ENCODE measurements around the gene MACROD2.

MACROD2 gene

DNA sequence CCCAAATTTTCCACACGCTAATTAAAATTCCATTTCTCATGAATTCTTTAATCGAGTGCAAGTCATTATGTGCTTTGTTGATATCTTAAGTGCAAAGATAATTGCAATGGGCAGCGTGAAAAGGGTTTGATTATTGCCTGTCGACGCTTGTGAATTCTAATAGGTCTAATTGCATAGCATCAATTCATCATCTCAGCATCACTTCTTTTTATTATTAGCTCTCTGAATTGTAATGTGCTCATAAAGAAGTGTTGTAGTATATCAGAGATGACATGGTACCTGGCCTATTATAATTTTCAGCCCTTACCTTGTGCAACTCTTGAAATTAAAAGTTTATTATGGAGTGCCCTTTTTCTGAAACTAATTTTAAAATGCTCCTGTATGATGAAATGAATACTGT lies 1208.9 kb downstream of the MACROD2 start:
- no peak for DNase-seq

DNA sequence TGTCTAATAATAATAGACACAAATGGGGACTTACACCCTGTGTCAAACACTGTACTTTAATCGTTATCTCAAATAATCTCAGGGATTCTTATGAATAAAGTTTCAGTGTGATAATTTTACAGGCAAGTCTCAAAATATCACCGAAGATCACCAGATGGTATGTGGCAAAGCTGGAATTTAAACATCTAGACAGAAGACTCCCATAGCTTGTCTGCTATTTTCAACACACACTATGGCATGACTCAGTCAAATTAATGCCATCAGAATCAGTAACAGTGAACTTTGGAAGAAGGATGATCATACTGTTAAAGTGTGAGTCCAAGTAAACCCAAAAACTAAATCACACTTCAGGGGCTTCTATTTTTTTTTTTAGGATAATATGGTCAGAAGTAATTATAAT lies 1209.7 kb downstream of the MACROD2 start:
- no peak for DNase-seq

DNA sequence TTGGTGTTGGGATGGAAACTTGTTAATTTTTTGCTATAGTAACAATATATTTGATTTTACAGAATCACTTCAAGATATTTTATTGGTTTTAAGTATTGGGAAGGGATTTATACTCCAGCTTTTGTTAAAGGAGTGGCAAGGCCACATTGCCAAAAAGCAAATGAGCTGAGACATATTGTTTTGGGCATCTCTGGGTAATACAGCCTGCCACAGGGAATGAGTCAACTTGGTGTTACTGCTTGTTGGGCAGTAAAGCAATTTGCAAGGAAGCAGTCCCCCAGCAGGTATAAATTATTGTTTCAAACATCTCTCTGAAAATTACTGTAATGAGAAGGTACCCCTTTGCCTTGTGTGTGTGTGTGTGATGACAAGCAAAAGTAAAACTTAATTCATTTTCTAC lies 1210.4 kb downstream of the MACROD2 start:
- DNase-seq, result no peak

DNA sequence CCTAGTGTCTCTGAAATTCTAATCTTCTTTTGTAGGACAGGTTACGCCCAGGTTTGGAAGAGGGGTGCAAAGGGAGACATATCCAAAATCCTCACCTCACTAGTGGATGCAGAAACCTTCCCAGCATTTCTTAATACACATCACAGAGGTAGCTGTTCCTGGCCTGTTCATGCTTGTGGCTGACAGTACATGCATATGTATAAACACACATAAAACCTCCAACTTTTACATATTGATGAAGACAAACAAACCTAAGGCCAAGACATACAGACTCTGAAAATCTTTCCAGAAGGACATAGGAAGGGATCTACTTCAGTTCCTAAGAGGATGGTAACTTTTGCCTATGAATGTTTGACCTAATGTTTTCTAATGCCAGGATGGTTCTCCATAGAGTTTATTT lies 1214.2 kb downstream of the MACROD2 start:
- DNase-seq, result no peak

DNA sequence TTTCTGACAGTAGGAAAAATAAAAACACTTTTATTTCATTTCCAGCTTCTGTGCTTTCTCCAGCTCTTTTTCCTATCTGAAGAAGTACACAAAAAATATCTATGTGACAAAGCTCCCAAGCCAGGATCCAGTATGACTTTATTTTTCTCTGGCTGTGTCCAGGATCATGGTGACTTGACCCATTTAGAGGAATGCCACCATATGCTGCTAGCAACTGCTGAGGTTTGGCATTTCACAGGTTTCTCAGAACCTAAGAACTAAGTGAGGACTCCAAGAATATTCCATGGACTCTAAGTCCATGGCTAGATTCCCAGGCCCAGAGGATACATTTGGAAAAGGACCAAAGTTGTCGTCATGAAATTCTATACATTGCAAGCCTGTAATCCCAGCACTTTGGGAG lies 1218.7 kb downstream of the MACROD2 start:
- no peak for DNase-seq

DNA sequence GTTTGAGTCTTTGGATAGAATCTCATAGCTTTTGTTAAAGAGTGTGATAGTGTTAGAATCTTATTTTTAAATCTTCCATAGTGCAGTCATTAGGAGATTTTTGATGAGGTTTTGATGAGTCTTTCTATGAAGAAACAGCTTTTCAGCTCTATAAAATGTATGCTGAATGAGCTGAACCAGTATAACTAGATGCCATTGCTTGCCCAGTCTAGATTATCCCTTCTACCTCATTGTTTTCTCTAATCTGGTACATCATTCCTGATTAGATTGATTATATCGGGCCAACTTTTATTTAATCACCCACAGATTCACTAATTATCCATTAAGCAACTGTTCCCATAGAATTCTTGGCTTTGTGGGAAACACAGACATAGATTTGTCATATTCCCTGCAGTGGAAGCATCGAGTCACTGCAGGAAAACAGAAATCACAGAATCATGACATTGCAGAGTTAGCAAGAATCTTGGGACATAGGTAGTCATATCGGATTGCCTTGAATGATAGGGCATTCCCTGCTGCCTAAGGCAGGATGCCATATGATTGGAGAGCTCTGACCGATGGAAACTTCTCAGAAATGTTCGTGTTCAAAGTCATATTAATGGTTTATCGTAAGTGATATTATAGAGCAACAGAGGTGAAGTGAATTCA lies 1224.8 kb downstream of the MACROD2 start:
- DNase-seq, result no peak

DNA sequence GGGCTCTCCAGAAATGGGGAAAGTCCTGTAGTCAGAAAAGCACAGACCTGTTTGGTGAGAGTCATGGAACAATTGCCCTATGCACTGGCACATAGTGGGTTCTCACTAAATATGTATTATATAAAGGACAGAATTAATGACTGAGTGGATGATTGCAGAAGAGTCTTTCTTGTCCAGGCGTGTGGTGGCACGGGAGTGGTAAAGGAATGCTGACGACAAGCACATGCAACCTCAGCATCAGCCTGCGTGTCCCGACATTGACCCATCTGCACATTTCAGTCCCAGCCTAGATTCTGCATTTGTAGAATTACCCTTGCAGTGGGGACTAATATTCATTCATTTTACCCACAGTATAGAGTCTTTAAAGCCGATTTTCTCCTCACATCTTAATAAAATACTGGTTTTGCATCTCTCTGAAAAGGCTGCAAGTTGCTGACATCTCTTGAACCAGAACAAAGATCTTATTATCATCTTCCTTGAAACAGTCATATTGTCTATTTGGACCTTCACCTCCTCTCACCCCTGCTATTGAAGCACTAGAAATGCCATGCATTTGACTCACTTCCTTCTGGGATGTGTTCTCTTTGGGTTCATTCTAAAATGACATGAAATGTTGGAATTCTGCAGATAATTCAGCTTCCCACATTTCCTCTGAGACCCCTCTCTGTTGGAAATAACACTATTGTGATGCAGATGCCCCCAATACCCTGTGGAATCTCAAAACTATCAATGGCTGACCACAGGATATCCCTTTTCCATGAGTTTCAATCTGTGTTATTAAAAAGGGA lies 1225.7 kb downstream of the MACROD2 start:
- no peak for DNase-seq

DNA sequence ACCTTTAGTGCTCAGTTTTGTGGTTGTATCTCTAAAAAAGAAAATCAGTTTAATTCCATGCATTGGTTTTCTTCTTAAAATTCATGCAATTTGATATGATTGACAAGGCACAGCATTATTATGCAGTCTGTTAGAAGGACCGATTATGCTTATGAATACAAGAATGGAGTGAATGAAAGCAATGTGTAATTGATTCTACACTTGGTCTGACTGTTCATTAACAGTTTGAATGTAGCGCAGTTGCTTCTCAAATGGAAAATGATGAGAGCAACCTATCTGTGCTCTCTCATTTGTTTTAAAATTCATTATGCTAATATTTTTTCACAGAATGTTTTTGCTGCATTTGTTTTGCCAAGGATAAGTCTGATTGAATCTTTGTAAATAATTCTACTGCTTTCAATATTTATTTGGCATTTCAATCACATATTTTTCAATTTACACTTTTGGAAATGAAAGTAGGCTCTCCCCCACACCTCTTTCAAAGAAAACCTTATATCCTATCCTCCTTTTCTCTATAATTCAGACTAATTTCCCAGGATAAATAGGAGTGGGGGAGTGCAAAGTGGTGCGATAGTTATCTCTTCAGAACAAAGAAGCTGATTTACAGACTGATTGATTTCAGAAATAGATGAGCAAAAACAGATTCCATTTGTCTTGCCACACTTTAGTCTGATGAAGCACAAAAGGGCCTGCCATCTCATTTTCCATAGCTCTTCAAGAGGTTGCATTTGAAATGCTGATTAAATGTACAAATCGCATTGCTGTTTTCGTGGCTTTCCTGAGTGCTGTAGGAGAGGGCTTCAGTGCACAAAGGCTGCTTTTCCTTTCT lies 1227.4 kb downstream of the MACROD2 start:
- no peak for DNase-seq

DNA sequence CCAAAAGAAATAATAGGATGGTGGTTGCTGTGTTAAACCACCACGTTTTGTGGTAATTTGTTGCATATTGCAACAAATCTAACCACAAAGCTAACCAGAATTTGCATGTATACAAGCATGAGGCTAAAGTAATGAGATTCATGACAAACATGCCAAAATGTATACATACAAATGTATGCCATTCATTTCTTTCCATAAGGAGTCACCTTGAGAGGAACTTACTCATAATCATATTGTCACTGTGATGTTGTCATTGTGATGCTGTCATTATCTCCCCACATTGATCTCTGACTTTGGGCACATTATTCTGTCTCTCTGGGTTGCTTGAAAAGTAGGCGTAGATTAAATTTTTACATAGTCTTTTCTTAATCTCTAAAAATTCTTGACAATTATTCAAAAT lies 1228.9 kb downstream of the MACROD2 start:
- DNase-seq, result no peak

DNA sequence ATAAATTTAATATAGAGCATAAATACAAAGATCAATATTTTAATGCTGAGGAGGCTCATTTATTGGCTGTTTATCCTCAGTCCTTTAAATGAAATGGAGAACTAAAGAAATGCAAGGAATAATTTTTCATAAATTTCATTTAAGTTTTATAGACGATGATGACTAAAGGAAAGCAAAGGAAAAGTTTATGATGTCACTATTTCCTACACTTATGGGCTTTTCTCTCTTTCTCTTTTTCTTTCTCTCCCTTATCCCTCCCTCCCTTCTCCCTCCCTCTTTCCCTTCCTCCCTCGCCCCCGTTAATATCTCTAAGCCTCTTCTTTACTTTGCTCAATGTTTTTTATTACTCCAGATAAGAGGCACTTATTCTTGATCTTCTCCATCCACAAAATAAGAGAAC lies 1231.8 kb downstream of the MACROD2 start:
- DNase-seq, result no peak

DNA sequence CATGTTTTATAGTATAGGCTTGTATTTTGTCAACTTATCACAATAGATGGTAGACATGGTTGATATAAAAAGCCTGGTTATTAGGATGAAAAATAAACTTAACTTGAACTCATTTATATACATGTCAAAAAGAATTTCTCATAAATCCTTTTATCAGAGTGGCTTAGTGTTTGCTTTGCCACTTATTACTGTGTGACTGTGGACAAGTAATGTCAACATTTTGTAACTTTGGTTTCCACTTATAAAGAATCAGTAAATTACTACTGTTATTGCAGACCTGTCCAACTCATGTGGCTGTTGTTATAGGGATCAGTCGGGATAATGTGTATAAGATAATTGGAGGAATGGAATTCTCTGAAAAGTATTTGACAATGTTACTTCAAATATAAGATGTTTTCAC lies 1236.9 kb downstream of the MACROD2 start:
- no peak for DNase-seq

DNA sequence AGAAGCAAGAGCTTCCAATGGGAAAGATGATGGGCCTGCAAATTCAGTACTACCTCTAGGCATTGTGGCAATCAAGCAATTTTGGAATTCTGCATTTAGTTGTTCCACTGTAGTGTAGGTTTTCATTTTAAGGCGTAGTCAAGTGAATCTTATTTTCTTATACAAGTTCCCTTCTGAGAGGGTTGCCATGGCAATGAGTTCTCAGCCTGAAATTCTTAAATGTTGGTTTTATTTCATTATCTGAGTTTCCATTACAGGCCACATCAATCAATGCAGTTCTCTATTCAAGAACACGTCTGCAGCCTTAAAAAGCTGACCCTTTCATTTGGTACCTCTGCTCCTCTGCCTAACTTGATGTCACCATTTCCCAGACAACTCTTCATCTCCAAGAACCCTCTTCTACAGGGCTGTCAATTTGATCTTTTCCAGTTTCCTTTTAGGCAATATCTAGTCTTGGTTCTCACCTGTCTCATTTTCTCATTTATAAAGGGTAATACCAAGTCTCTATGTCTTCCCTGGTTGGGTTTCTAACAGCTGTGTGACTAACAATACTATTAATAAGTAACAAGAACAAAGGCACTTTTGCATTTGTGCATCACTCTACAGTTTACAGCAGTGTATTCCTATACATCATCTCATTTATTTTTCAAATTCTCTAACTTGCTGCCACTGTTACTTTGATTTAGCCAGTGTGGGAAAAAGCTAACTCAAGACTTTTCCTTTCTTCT lies 1240.3 kb downstream of the MACROD2 start:
- no peak for DNase-seq

DNA sequence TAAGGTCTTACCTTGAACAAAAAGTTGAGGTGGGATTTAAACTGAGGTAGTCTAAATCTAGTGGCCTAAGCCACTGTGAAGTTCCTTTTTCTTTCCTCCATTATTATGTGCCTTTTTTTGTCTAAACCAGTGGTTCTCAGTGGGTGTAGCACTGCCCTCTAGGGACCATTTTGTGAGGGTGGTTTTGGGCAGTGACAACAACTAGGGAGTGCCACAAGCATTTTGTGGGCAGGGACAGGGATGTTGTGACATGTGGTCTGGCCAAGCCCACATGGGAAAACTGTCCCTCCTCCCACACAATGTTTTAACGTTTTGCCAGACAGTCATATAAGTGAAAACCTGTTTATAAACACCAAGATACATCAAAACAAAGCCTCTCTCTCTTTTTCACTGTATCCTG lies 1241.5 kb downstream of the MACROD2 start:
- DNase-seq, result peak; percentile 13

DNA sequence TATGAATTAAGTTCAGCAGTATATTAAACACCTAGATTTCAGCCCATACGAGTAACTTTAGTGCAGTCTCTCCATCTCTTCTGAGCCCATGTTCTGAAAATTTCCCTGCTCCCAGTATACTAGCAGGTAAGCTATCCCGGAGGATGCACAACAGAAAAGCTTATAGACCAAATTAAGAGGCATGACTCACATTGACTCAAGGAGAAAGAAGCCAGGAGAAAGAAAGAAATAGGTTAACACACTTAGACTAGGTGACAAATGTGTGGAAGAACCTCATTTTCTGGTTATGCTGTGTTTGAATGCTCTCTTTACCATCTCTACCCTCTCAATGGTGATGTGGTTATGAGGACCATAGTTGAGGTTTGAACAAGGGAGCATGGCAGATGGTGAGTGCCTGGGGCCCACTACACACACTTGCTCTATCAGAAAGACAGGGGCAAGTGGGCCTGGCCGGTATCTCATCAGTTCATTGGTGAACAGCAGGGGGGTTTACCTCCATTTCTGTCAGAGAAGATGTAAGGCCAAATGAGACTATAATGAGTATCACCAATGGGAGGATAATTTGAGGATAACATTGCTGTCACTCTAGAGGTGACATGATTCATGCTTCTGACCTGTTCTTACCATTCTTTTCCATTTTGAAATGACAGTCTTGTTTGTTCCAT lies 1244.4 kb downstream of the MACROD2 start:
- DNase-seq, result no peak

DNA sequence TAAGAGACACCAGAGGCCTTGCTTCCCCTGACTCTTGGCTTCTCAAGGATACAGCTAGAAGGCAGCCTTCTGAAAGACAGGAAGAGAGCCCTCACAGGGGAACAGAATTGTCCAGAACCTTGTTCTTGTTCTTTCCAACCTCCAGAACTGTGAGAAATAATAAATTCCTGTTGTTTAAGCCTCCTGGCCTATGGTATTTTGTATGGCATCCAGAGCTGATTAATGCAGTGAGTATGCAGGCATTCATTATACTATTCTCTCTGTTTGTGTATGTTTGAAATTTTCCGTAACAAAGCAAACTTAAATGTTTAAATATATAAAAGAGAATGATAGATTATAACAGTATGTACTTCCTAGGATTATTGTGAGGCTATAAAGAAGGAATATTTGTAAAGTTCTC lies 1245.5 kb downstream of the MACROD2 start:
- no peak for DNase-seq

DNA sequence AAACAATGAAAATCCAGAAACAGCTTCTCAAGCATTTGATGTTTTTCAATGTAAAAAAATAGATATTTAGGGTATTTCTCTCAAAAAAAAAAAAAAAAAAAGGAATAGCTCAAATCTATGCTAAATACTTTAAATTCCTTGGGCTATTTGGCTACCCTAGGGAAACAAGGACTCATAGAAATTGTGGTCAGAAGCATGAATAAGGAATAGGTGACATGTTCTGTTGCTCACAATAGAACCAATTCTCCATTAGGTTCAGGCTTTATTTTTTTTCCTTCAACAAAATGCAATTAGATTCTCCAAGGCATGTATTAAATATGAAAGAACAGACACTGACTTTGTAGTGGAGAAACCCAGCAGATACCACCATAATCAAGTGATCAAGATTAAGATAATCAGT lies 1246.4 kb downstream of the MACROD2 start:
- no peak for DNase-seq

DNA sequence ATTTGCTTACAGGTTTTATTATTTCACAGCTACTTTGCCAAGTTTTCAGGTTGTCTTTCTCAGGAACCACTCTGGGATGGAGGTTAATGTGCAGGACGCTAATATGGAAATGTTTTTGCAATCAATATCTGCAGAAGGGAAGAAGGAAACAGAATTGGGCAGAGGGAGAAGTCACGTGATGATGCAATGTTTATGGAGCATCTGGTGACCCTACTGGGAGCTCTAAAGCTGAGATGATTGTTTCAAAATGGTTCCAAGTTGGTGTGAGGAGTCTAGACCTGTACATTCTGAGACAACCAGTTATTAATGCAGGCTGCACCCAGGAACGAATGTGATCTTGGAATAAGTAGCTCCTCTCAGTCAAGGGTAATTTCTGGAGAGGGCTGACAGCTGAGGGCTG lies 1247.5 kb downstream of the MACROD2 start:
- no peak for DNase-seq

DNA sequence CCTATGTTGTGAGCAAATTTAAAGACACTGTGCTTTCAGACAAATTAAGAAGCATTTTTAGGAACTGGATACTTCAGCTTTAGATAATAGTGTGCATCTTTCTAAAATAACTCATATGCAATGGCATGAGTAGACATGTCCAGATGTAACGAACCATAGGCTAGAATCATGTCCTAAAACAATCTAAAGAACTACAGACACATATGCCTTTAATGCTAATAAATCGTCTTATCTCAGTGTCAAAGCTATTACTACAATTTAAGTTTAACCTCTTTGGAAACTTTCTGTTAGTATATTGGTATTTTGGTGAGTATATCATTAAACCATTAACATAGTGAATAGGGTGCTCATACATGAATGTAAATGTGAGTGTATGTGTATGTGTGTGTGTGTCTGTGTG lies 1250.6 kb downstream of the MACROD2 start:
- no peak for DNase-seq

DNA sequence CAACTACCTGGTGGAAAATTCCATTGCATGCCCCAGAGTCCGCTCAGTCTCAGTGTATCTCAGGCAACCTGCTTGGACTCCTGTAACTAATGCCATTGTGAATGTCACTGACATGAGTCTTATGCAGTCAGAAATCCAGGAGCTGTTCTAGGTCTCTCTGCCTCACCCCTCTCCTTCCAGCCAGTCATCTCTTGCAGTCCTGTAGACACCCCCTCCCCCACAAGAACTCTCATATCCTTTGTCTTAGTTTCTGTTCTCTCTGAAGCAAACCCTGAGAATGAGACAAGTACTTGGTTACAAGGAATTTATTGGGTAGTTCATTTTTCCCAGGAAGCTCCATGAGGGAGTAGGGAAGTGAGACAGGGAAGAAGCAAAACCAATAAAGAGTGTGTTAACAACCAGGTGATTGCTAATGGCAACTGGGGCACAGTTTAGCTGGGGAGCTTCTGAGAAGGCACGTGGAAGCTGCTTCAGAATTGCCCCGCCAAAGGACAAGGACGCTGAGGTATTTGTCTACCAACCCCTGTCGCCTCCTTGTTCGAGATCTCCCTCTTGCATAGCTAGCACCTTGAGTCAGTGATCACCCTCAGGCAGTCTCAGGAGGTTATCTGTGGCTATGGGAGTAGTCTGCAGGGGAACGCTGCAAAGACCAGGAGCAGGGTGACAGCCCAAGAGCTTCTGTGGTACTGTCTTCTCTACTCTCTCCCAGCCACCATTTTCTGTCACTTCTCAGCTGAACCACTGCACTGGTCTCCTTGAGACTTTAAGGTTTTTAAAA lies 1253.5 kb downstream of the MACROD2 start:
- DNase-seq, result no peak

DNA sequence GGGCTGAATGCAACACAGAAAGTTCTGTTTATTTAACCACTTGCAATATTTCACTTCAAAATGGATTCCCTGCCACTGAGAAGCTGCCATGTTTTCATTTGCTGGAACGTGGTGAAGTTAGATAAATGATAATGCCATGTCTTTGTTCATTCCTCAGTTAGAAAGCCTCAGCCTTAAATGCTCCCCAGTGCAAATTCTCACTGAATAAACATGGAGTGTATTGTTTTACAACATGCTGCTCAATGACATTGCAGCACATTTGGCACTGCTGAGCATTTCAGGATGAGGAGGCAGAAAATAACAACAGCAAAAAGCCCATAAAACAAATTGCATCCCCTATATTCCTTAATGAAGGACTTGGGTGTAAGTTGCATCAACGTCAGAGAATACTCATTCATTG lies 1255.9 kb downstream of the MACROD2 start:
- no peak for DNase-seq

DNA sequence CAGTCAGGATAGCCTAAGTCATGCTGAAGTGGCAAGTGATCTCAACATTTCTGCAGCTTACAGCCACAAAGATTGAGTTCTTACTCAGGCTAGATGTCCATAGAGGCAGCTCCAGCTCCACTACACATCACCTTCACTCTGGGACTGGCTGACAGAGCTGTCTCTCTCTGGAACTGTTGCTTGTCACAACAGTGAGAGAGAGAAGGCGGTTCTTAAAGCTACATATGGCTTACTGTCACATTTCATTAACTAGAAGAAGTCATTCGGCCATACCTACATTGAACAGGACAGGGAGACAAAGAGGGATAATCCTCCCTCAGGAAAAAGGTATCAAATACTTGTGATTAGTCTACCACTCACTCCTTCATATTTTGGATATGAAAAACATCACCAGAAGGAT lies 1257.0 kb downstream of the MACROD2 start:
- DNase-seq, result no peak

DNA sequence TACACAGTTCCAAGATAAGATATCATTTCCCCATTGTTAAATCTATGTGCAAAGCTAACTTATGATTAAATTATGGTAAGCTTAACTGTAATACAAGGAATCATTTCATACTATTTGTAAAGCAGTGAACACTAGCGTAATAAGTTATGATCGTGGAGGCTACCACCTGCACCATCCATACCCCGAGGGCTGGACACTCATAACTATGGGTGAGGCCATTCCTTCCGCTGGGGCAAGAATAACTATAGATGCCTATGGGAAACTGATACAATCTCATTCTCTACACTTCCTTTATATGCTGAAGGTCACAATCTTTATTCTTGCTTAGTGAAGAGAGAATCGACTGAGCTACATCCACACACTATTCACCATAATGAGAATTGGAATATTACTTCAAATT lies 1258.1 kb downstream of the MACROD2 start:
- DNase-seq, result no peak
